Measurements from ENCODE around the gene RFX3. TPM values are rescaled to one million over a fixed set of nuclear protein-coding genes. Genes with fewer than 3 reads are reported as not detected.

RFX3 gene
- total RNA-seq, 2 donors from 2014 or later, result 23.6 to 27.1 TPM

DNA sequence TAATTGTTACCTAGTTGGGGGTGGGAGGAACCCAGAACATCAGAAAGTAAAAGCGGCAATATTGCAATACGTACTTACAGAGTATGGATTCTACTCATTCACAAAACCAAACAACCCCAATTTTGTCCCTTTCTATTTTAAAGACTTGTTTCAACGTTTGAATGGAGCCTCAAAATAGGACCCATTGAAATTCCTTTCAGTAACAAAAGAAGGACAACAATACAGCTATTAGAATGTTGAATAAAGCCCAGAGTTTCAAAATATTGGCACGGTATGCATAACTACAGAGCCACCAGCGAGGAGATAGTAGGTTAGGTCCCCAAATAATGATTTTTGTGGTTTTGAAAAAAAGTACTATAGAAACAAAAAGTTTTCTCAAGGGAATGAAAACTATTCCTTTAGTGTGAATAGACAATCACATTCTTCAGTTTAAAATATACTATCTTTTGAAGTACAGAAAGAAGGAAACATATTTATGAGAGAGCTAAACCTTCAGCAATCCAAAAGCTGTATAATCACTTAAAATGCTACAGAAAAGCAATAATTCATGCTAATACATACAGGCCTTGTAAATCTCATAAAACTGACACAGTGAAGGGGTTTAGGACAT is 235.5 kb downstream of the RFX3 start:
- peaks cover 12% of the 10 kb centered on the region for H3K36me3 Mint-ChIP-seq (ENCODE audit: low read depth)
- no peak for ATAC-seq
- H3K27me3 Mint-ChIP-seq, result no peaks in the 10 kb centered on the region
- DNase-seq, result no peak
- no peaks in the 10 kb centered on the region for H3K9me3 ChIP-seq (ENCODE audit: control insufficient read depth, low read length, poor library complexity, severe bottlenecking)
- no peak overlapping the region for H3K4me3 Mint-ChIP-seq
- H3K4me1 Mint-ChIP-seq, result no peaks in the 10 kb centered on the region
- no peak overlapping the region for H3K27ac Mint-ChIP-seq

DNA sequence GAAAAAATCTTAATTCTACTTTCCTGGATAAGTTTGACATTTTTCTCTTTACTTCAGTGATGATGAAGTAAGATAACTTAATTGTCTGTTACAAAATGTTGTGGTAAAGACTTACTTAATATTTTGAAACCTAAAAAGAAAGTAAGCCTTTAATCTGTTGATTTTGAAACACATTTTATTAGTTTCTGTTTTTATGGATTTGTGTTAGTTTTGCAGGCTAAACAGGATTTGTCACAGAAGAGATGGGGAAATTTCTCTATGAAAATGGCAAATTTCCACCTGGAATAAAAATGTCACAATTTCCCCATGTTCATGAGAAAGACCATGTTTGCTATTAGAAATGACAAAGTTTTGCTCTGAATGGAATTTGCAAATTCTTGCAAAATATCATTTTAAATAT is 237.1 kb downstream of the RFX3 start:
- Mint-ChIP-seq H3K27me3 (no peaks in the 10 kb centered on the region), H3K36me3 (ENCODE audit: low read depth) (peaks cover 12% of the 10 kb centered on the region), H3K4me1 (no peaks in the 10 kb centered on the region), H3K4me3 (no peak overlapping the region), H3K27ac (no peak overlapping the region)
- ATAC-seq (no peak), DNase-seq (no peak)
- H3K9me3 ChIP-seq (ENCODE audit: control insufficient read depth, low read length, poor library complexity, severe bottlenecking), result no peaks in the 10 kb centered on the region

DNA sequence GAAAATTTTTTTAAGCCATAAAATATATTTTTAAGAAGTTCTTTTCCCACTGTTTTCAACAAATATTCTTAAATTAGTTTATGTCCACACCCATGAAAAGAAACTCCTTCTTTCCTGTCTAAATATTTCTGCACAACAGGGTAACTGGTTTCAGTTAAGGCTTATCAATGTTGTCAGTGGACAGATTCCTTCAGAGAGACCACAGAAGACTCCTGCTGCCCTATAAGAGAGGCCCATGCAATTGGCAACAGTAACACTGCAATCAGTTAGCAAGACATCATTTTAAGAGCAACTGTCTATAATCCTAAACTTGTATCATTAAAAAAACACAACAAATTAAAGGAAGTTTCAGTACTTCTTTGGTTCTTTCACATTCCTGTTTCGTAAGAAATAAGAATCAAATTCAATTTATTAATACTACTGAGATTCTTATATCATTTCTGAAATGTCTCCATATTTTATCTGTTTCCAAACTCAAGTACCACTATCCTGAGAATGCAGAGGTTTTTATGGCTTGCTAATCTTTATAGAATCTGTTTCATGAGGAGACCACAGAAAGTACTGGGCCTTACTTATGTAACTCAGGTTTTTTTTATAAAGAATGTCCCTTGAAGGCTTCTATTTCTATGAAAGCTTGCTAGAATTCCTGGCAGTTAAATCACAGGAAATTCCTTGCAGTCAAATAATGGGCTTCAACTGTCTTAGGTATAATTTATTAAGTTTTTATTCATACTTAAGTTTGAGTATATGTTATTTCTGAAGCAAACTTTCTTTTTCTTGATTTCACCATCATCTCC is 240.2 kb downstream of the RFX3 start:
- no peaks in the 10 kb centered on the region for H3K4me1 Mint-ChIP-seq
- no peaks in the 10 kb centered on the region for H3K9me3 ChIP-seq (ENCODE audit: control insufficient read depth, low read length, poor library complexity, severe bottlenecking)
- no peak for DNase-seq
- ATAC-seq, result no peak
- no peaks in the 10 kb centered on the region for H3K27me3 Mint-ChIP-seq
- H3K36me3 Mint-ChIP-seq (ENCODE audit: low read depth), result peaks cover 14% of the 10 kb centered on the region
- H3K27ac Mint-ChIP-seq, result no peak overlapping the region
- no peak overlapping the region for H3K4me3 Mint-ChIP-seq

DNA sequence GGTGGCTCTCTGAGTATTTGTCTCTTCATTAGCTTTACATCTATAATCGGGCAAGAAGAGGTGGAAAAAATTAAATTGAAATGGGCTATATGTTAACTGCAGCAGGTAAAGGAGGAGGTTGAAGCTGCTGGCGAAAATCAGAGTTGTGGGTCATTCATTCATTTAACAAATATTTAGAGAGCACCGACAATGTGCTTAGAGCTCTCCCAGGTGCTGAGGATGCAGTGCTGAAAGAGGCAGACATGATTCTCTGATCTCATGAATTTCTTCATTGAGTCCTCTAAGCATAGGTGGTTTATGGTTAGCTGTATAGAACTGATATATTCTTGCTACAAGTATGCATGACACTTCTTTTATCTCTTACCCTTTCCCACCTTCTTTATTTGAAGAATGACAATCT is 243.4 kb downstream of the RFX3 start:
- H3K27me3 Mint-ChIP-seq, result no peaks in the 10 kb centered on the region
- no peaks in the 10 kb centered on the region for H3K9me3 ChIP-seq (ENCODE audit: control insufficient read depth, low read length, poor library complexity, severe bottlenecking)
- DNase-seq, result no peak
- no peak overlapping the region for H3K27ac Mint-ChIP-seq
- peaks cover 3% of the 10 kb centered on the region for H3K4me1 Mint-ChIP-seq
- no peak overlapping the region for H3K4me3 Mint-ChIP-seq
- peaks cover 17% of the 10 kb centered on the region for H3K36me3 Mint-ChIP-seq (ENCODE audit: low read depth)
- no peak for ATAC-seq

DNA sequence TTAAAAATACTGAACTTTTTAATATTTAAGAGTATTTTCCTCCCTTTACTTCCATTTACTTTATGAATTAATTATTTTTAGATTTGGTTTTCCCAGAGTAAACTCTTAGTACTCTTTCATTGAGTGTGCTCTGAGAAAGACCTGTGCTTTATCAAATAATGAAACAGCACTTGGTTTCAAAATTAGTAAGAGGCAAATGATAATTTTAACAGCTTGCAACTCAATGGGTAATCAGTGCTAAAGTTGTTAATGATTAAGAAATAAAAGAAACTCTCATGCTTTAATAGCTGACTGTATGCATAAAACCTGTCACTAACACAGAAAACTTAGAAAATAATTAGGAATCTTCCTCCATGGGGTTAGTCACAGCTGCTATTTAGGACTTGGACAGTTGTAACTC is 244.4 kb downstream of the RFX3 start:
- H3K4me3 Mint-ChIP-seq, result no peak overlapping the region
- H3K27ac Mint-ChIP-seq, result no peak overlapping the region
- ATAC-seq (no peak), DNase-seq (no peak)
- H3K36me3 Mint-ChIP-seq (ENCODE audit: low read depth), result peaks cover 11% of the 10 kb centered on the region
- H3K4me1 Mint-ChIP-seq, result peaks cover 3% of the 10 kb centered on the region
- no peaks in the 10 kb centered on the region for H3K27me3 Mint-ChIP-seq
- H3K9me3 ChIP-seq (ENCODE audit: control insufficient read depth, low read length, poor library complexity, severe bottlenecking), result no peaks in the 10 kb centered on the region

DNA sequence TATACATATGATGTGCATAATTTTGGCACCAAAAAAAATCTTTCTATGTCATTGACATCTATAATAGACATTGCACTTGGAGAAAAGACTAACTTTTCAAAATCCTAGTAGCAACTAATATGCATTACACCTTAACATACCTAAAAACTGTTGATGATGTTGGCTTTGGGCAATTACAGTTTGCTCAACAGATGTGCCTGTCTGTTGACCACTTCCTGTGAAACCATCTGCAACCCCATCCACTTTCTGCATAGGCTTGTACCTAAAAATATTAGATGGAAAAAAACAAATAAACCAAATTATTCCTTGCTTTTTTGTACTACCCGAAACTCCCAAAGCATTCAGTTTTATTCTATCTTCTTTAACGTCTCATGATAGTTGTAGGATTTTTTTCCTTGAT is 248.6 kb downstream of the RFX3 start:
- Mint-ChIP-seq H3K27ac (no peak overlapping the region), H3K4me1 (peaks cover 3% of the 10 kb centered on the region), H3K36me3 (ENCODE audit: low read depth) (peaks cover 6% of the 10 kb centered on the region), H3K27me3 (no peaks in the 10 kb centered on the region), H3K4me3 (no peak overlapping the region)
- DNase-seq (no peak), ATAC-seq (no peak)
- H3K9me3 ChIP-seq (ENCODE audit: control insufficient read depth, low read length, poor library complexity, severe bottlenecking), result no peaks in the 10 kb centered on the region

DNA sequence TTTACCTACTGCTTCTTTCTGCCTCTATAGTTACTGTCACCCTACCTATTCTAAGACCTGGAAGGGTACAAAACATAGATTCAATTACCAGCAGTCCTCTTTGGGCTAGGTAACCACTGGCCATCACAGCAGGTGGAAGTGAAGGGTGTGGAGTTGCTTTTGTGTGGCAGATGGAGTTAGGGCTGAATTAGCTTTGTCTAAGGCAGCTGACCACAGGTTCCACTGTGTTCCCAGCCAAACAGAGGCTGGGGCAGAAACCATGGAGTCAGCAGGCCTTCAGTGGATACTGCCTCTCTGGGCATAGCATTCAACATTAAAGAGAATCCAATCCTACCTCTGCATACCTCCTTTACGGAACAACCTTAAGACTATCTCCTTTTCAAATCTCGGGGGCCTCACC is 254.2 kb downstream of the RFX3 start:
- DNase-seq (no peak), ATAC-seq (no peak)
- Mint-ChIP-seq H3K27ac (no peak overlapping the region), H3K27me3 (no peaks in the 10 kb centered on the region), H3K36me3 (ENCODE audit: low read depth) (peaks cover 5% of the 10 kb centered on the region), H3K4me1 (peaks cover 2% of the 10 kb centered on the region), H3K4me3 (no peak overlapping the region)
- H3K9me3 ChIP-seq (ENCODE audit: control insufficient read depth, low read length, poor library complexity, severe bottlenecking), result no peaks in the 10 kb centered on the region

DNA sequence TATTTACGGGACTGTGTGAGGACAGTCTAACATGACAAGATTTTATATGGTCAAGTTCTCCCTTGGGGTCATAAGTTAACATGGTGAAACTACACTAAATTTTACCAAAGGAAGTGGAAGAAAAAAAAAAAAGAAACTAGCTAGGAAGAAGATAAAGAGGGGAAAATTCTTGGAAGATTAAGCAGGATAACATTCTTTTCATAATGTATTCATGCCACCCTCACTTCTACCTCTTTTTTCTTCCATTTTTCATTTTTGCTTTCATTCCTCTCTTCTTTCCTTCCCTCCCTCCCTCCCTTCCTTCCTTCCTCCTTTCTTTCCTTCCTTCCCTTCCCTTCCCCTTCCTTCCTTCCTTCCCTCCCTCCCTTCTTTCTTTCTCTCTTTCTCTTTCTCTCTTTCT is 254.6 kb downstream of the RFX3 start:
- ATAC-seq, result no peak
- H3K27me3 Mint-ChIP-seq, result no peaks in the 10 kb centered on the region
- peaks cover 5% of the 10 kb centered on the region for H3K36me3 Mint-ChIP-seq (ENCODE audit: low read depth)

DNA sequence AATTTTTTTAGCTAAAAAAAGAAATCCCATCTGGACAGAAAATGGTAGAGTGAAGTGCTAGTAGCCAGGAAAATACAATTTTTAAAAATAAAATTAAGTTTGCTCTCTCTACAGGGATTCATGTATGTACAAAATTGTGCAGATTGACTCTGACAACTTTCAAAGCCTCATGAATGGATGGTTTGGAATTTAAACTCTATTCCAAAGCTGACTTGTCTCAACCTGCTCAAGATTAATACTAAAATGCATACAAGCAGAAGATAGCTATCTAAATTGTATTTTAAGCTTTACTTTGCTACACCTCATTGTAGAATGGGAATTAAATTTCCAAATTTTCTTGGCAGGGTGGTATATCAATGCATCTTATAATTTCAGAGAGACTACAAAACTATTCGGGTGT is 257.6 kb downstream of the RFX3 start:
- Mint-ChIP-seq H3K27ac (no peak overlapping the region), H3K4me1 (peaks cover 2% of the 10 kb centered on the region), H3K27me3 (no peaks in the 10 kb centered on the region), H3K4me3 (no peak overlapping the region), H3K36me3 (ENCODE audit: low read depth) (peaks cover 6% of the 10 kb centered on the region)
- no peak for ATAC-seq
- no peaks in the 10 kb centered on the region for H3K9me3 ChIP-seq (ENCODE audit: control insufficient read depth, low read length, poor library complexity, severe bottlenecking)
- DNase-seq, result no peak

More for the DNA sequence above, 254.6 kb downstream of the RFX3 start:
- no peaks in the 10 kb centered on the region for H3K9me3 ChIP-seq (ENCODE audit: control insufficient read depth, low read length, poor library complexity, severe bottlenecking)
- DNase-seq, result no peak
- no peak overlapping the region for H3K4me3 Mint-ChIP-seq
- peaks cover 2% of the 10 kb centered on the region for H3K4me1 Mint-ChIP-seq
- H3K27ac Mint-ChIP-seq, result no peak overlapping the region

DNA sequence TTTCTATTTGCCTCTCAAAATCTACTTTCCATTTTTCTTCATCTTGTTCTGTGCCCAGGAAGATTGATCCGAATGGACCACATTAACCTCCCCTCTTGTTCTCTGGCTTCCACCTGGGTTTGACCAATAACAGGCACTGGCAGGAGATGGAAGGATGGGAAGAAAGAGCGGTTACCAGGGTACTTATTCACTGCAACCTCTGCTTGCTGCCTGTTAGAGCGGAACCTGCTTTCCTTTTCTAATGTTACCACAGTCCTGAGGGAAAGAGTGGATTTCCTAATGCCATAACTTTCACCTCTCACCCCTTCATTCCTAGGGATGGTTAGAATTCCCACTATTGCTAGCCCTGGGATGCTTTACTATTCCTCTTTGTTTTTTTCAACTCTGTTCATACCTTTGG is 262.1 kb downstream of the RFX3 start:
- ATAC-seq (no peak), DNase-seq (no peak)
- no peaks in the 10 kb centered on the region for H3K9me3 ChIP-seq (ENCODE audit: control insufficient read depth, low read length, poor library complexity, severe bottlenecking)
- Mint-ChIP-seq H3K4me3 (no peak overlapping the region), H3K27me3 (no peaks in the 10 kb centered on the region), H3K4me1 (peaks cover 3% of the 10 kb centered on the region), H3K27ac (no peak overlapping the region), H3K36me3 (ENCODE audit: low read depth) (peaks cover 5% of the 10 kb centered on the region)

DNA sequence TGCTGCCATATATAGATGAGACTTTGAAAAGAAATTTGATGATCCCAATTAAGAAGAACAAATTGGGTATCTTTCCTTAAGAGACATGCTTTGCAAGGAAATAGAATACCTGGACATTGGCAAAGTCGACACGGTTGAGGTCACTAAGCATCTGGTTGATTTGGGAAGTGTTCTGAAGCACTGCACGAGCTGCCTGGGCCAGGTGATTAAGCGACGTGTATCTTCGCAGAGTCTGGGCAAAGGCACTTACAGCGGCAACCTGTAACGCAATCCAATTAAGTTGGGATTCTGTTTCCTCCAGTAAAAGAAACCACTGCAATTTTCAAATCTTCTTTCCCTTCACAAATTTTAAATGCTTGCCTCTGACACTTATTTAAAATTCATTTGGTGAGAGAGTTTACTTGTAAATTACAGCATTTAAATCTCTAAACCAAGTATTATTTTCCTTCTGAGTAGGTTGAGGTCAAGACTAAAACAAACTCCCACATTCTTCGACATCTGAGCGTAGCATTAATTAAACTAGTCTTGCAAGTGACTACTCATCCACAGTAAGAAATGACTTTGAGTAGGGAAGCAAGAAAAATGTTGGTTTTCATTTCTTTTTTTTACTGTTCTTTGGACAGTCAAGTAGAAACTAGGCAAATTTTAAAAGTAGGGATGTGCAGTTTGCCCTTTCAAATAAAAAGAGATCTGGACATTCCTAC is 262.8 kb downstream of the RFX3 start:
- ATAC-seq (no peak), DNase-seq (no peak)
- H3K27me3 Mint-ChIP-seq, result no peaks in the 10 kb centered on the region
- peaks cover 3% of the 10 kb centered on the region for H3K4me1 Mint-ChIP-seq
- H3K4me3 Mint-ChIP-seq, result no peak overlapping the region
- peaks cover 5% of the 10 kb centered on the region for H3K36me3 Mint-ChIP-seq (ENCODE audit: low read depth)
- no peak overlapping the region for H3K27ac Mint-ChIP-seq
- no peaks in the 10 kb centered on the region for H3K9me3 ChIP-seq (ENCODE audit: control insufficient read depth, low read length, poor library complexity, severe bottlenecking)

DNA sequence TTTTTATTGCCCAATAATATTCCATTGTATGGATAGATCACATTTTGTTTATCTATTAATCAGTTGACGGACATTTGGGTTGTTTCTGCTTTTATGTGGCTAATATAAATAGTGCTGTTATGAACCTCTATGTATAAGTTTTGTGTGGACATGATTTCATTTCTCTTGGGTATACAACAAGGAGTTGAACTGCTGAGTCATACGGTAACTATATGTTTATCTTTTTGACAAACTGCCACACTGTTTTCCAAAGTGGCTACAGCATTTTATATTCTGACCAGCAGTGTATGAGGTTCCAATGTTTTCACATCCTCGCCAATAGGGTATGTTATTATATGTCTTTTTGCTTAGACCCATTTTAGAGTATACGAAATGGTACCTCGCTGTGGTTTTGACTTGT is 264.3 kb downstream of the RFX3 start:
- no peak for DNase-seq
- H3K4me3 Mint-ChIP-seq, result no peak overlapping the region

DNA sequence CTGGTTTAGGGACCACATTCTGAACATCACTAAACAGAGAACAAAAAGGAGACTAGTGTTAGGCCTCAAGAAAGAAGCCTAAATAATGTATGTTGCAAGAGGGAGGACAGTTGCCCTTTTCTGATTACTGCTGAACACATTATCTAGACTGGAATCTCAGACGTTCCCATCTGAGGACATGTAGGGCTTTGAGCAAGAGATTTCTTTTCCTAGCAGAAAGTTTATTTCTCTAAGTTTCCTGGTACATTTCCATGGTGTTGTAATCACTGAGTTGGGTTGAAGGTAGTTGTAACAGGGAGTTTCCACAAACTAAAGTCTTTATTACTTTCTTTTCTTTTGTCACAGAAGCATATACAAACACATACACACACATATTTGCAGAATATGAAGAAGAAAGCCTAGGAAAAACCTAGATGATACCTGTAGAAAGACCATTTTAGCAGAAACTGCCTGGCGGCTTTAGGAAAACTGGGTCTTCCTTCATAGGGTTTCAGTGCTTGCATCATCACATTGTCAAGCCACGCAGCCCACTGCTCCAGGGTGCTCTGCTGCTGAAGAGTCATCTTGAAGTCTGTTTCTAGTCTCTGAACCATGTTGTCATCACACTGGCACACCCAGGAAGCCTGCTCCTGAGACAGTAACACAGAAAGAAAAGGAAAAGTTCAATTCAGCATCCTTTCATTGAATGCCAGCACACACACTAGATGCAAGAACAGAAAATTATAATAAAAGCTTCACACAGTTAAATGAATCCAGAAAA is 269.1 kb downstream of the RFX3 start:
- no peak for ATAC-seq
- peaks cover 3% of the 10 kb centered on the region for H3K4me1 Mint-ChIP-seq
- no peak for DNase-seq
- no peak overlapping the region for H3K27ac Mint-ChIP-seq
- no peaks in the 10 kb centered on the region for H3K9me3 ChIP-seq (ENCODE audit: control insufficient read depth, low read length, poor library complexity, severe bottlenecking)
- no peak overlapping the region for H3K4me3 Mint-ChIP-seq
- peaks cover 6% of the 10 kb centered on the region for H3K36me3 Mint-ChIP-seq (ENCODE audit: low read depth)
- no peaks in the 10 kb centered on the region for H3K27me3 Mint-ChIP-seq

More for the DNA sequence above, 264.3 kb downstream of the RFX3 start:
- H3K9me3 ChIP-seq (ENCODE audit: control insufficient read depth, low read length, poor library complexity, severe bottlenecking), result no peaks in the 10 kb centered on the region
- Mint-ChIP-seq H3K36me3 (ENCODE audit: low read depth) (peaks cover 5% of the 10 kb centered on the region), H3K4me1 (peaks cover 3% of the 10 kb centered on the region), H3K27ac (no peak overlapping the region), H3K27me3 (no peaks in the 10 kb centered on the region)
- no peak for ATAC-seq
